Anterior cingulate cortex (tissue), 58 donors: ENCODE measurements around the gene CTBP2.
A peak's percentile ranks its signal among the peaks of the same experiment; 100 is the strongest.

ENCODE experiments used
- DNase-seq, 58 donors: peaks; one replicate each; lab custom pipeline; 2025; lab: John Stamatoyannopoulos, UW

The CTBP2 gene

GRCh38 chr10:125017547-125018298, 142.6 kb downstream of the CTBP2 start:
- no peak for DNase-seq

GRCh38 chr10:125016611-125017202, 143.7 kb downstream of the CTBP2 start:
- peak in 31 of 58 donors; percentile 18 to 80 (median 57) for DNase-seq

DNA sequence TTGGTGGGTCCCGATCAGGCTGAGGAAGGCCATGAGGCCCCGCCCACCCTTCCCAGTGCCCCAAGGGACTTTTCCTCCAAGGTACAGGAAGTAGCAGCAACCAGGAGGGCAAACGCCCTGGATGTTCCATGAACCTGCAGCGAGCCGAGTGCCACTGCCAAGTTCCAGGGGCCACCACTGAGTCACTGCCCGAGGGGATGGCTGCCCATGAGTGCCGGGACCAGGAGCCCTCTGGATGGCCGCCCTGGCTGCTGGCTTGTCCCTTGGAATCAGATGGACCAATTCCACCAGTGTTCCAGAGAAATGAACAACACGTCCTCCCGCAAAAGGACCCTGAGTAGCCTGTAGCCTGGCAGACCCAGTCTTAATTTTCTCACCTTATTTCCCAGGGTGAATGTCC, 144.2 kb downstream of the CTBP2 start:
- peak in 46 of 58 donors; percentile 25 to 81 (median 56) for DNase-seq

GRCh38 chr10:125015356-125015944, 144.9 kb downstream of the CTBP2 start:
- peak in 14 of 58 donors; percentile 22 to 64 (median 46) for DNase-seq

DNA sequence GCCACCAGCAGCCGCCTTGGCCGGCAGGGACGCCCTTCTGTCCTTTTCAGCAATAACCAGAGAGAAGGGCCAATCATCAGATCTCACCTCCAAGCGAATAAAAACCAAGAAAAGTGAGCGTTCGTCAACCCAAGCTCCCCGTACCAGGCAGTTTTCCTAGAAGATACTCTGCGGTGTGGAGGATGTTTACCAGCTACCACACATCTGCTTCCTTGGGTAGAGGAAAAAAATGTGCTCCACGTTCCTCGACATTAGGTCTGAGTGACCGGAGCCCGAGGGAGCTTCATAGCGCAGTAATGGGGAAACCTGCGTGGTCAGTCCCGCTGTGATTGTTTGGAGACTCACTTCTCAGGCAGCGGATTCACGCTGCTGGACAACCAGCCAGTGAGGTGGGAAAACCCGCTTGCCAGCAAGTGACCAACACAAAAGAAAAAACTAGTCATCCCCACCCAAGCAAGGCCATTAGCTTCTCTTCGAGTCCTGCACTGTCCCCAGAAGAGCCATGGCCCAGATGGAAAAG, 145.5 kb downstream of the CTBP2 start:
- DNase-seq = no peak

- DNase-seq = peak in 2 of 58 donors; percentile 12 to 35
Measured at GRCh38 chr10:125014086-125014830, 146.1 kb downstream of the CTBP2 start.

- no peak for DNase-seq
Measured at GRCh38 chr10:125013529-125013872, 146.9 kb downstream of the CTBP2 start.

DNA sequence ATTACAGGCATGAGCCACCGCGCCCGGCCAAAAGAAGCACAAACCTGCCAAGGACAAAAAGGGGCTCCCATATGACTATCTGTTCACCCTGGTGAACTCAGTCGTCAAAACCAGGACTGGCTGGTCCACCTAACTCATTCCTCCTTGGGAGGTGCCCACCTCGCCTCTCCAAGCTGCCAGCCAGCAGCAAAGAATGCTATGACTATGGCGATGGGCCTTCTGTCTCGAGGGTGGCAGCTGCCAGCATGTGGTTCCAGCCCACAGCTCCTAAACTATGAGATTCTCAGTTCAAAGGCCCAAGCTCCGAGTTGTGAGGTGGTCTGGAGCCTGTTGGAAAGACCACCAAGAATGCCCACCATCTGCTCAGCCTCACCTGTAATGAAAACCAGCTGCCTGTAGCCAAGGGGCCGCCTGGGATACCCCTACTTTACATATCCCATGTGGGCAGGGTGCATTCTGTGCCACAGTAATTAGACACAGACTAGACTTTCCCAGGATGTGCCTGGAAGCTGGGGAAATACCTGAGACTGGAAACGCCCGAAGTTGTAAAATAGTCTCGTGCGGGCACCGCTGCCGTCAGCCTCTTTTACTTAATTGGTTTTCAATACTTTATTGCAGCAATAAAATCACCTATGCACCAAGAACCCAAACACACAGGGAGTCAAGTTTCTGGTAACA, 147.4 kb downstream of the CTBP2 start:
- DNase-seq = no peak

DNA sequence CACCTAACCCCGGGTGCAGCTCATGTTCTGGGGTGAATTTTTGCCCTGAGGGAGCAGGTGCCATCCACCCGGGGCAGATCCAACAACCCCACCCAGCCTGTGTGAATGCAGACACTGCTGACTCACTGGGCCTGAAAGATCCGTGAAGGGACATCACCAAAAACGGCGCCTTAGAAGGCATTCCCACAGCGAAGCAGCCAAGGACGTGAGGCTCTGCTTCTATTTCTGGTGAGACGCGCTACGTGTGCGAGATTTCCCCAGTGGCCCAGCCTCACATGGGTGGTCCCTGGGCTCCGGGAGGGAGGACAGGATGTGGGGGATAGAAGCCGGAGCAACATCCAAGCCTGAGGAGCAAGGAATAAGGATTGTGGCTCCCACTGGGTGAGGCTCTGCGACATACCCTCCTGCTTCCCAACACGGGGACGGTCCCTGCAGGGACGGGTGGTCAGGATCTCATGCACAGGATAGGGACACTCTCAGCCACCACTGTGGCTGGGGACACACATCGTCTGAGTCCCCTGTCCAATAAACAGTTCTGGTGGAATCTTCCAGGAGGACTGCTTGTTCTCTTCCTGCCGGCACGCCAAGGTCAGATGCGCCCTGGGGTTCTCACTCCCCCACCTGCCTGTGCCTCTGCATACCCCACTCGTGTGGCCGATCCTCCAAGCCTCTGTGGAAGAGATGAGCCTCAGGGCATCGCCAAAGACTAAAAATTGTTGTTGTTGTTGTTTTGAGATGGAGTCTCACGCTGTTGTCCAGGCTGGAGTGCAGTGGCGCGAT, 148.2 kb downstream of the CTBP2 start:
- no peak for DNase-seq

DNA sequence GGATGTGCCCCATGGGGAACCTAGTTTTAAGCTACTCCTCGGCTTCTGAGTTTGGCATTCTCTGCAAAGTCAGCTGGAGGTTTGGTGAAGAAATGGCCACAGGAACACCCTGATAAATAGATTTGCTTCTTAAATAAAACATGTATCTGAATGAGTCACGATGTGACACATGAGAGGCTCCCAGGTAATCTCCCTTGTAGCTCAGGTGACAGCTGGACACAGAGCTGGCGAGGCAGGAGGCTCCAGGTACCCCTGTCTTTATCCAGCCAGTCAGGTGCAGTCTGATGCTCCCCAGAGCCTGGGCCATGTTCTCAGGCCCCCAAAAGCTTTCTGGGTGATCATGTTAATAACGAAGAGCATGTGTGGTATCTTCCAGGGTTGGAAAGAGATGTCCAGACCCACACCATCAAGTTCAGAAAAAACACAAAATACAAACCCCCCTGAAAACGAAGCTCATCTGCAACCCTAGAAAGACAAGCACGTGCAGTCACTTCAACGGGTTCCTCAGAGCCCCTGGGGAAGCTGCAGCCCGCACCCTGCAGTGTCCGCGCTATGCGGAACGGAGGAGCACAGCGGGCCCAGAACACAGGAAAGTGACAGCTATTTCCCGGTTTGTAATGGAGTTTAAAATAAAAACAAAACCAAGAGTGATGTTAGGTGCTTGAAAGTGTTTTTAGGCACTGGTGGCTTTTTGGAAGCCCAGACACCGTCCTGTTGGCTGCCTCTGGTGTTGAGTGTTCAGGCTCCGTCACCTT, 149.0 kb downstream of the CTBP2 start:
- no peak for DNase-seq

DNA sequence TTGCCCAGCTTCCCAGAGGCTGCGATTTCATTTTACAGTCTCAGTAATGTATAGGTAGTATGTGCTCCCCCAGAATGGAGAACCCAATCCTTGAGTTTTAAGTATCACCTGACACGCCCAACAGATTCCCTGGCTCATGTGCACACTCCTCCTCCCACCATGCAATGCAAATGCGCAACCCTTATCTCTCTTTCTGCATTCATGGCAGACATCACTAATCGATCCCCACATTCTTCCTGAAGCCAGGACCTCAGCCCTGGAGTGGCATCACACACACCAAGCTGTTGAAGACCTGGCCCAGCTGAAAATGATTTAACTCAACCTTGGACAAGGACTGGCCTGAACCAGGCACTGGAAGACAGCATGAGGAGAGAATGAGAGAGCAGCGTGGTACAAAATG, 150.0 kb downstream of the CTBP2 start:
- no peak for DNase-seq

- DNase-seq = peak in 15 of 58 donors; percentile 15 to 63 (median 36)
Measured at GRCh38 chr10:125009661-125010161, 150.7 kb downstream of the CTBP2 start.

- no peak for DNase-seq
Measured at GRCh38 chr10:125008689-125009638, 151.4 kb downstream of the CTBP2 start.

DNA sequence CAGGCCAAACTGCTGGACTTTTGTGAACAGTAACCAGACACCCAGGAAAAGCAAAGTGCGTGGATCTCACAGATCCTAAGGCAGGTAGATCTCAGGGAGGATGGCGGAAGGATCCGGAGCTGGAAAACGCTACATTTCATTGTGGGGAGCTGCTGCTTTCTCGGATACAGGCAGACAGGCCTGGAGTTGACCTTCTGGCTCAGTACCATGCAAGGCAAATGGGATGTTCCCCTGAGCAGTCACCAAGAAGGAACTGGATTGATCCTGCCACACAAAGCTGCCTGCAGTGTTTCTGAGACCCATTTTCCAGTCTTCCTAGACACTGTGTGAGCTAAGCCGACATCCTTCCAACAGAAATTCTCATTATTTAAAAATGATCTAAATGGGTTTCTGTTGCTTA, 152.9 kb downstream of the CTBP2 start:
- DNase-seq = no peak

- peak in 17 of 58 donors; percentile 28 to 73 (median 50) for DNase-seq
Measured at GRCh38 chr10:125006921-125007426, 153.4 kb downstream of the CTBP2 start.

GRCh38 chr10:125006188-125006680, 154.1 kb downstream of the CTBP2 start:
- DNase-seq = peak in 2 of 58 donors; percentile 36 to 69
